HG02870 (cell line): ENCODE measurements around the gene CACNA1I.

Source experiments
- ATAC-seq: cut with Tn5 transposase; IDR thresholded peaks from one replicate; pipeline ENCODE4 v1.9.1; 2021; ENCODE audit warnings: mild to moderate bottlenecking, moderate library complexity; ENCODE audit not compliant: unreplicated experiment

CACNA1I gene

DNA sequence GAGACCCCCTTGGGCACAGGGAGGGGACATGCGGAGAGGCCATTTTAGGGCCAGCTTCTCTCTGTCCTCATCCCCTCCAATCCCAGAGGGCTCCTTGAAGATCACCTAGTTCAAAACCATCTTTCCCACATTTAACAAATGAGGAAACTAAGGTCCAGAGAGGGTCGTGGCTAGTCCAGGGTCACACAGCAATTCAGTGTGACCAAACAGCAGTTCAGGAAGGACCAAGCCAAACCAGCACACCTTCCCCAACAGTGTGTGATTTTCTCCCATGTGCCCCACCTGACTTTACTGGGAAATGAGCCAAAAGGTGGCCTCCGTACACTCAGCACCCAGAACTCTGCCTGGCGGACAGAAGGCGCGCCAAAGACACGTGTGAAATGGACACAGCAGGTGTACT, 51.3 kb downstream of the CACNA1I start:
- ATAC-seq, result no peak

GRCh38 chr22:39622881-39623367, 52.4 kb downstream of the CACNA1I start:
- ATAC-seq, result no peak

GRCh38 chr22:39623603-39624500, 53.3 kb downstream of the CACNA1I start:
- ATAC-seq, result no peak

GRCh38 chr22:39624501-39624821, 53.9 kb downstream of the CACNA1I start:
- no peak for ATAC-seq

GRCh38 chr22:39625569-39626537, 55.3 kb downstream of the CACNA1I start:
- no peak for ATAC-seq

- ATAC-seq, result no peak
Measured at GRCh38 chr22:39627208-39627607, 56.7 kb downstream of the CACNA1I start.

DNA sequence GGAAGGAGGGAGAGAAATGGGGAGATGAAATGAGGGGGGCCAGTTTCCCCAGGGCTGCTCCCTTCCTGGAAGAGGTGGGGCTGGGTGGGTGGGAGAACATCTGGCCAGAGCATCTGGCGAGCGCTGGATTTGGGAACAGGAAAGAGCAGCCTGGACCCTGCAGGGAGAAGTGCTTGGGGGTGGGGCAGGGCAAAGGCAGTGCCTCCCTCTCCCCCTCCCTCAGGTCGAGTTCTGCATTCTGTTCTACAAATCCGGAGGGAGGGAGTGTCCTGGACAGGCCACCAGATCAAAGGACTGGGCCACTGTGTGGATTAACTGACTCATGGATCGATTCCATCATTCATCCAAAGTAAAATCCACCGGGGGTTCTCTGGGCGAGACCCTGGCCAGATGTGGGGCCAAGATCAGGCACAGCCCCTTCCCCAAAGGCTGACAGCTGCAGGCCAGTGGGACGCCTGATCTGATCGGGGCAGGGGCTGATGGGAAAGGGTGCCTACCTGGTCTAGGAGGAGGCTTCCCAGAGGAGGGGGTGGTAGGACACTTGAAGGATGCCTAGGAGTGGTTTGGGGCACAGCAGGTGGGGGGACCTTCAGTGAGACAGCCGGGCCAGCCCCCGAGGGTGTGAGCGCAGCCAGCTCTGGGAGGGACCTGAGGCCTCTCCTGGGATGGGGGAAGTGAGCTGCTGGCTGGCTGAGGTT, 57.5 kb downstream of the CACNA1I start:
- no peak for ATAC-seq

- no peak for ATAC-seq
Measured at GRCh38 chr22:39628563-39629080, 58.1 kb downstream of the CACNA1I start.

GRCh38 chr22:39629851-39630250, 59.3 kb downstream of the CACNA1I start:
- ATAC-seq, result no peak

DNA sequence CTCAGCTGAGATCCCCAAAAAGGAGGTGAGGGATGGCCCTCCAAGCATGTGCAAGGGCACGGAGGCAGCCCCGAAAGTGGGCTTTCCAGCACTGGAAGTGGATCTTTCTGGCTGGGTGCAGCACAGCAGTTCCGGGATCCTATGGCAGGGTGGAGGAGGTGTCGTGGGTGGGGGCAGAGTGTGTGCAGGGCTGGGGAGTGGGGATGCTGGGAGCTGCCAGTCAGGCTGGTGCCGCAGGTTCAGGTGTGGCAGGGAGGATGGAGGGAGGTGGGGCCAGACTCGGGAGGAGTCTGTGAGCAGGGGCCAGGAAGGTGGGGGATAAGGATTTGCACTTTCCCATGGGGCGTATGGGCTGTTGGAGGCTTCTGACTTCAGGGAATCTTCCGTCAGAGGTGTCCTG, 60.2 kb downstream of the CACNA1I start:
- no peak for ATAC-seq

GRCh38 chr22:39631381-39632286, 61.1 kb downstream of the CACNA1I start:
- ATAC-seq, result no peak

GRCh38 chr22:39634530-39635405, 64.2 kb downstream of the CACNA1I start:
- ATAC-seq, result no peak

DNA sequence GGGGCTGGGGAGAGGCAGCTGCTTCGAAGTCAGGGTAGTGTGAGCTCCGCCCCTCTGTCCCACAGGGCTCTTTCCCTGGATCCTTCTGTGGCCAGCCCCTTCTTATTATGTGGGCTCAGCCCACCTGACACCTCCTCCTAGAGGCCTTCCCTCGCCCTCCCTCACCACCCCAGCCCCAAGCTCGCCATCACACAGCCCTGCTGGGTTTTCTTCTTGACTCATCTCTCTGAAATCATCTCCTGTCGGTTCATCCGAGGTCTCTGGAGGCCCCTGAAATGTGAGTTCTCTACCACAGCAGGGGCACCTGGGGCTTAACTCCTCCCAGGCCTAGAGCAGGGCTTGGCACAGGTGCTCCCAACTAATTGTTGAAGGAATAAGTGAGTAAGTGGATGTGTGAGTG, 65.2 kb downstream of the CACNA1I start:
- no peak for ATAC-seq

GRCh38 chr22:39638958-39639357, 68.4 kb downstream of the CACNA1I start:
- no peak for ATAC-seq

GRCh38 chr22:39641660-39642310, 71.2 kb downstream of the CACNA1I start:
- ATAC-seq, result no peak

DNA sequence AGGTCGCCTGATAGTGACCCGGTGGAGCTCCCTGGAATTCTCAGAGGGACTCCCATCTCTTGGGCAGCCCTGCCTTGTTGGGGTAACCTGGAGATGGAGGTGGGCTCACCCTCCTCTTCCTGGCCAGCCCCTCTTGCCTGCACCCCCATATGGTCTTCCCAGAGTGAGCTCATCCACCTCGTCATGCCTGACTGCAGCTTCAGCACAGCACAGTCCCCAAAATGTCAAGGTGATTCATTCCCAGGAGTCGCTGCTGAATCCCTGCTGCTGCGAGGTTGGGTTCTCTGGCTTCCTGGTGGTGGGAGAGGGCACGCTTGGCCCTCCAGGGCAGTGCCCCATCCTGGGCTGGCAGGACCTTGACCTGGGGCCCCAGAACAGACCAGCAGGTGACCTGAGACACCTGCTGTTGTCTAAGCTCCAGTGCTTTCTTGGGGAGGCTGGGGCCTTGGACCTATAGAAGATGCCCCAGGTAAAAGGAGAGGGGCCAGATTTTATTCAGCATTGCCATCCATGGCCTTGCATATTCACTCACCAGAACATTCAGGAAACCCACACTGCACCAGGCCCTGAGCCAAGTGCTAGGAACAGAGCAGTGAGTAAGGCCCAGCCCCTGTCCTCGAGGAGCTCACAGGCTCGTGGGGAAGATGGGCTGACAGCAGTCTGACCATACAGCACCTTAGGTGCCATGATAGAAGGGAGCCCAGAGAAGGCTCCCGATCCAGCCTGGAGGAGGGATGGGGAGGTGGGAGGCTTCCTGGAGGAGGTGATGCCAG, 72.9 kb downstream of the CACNA1I start:
- no peak for ATAC-seq

DNA sequence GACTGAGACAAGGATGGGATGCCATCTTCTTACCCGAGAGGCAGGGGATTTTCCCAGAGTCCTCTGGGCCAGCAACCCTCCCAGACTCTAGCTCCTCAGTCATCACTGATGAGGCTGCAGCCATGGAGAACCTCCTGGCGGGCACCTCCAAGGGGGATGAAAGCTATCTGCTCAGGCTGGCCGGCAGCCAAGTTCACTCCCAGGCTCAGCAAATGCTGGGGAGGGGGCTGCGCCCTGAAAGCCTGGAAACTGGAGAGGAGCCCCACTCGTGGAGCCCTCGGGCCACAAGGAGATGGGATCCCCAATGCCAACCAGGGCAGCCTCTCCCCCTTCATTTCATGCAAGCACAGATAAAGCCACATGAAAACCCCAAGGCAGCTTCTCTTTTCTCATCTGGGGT, 75.0 kb downstream of the CACNA1I start:
- no peak for ATAC-seq
